Brain microvascular endothelial cell (primary cell): ENCODE results near the gene APC2.

ENCODE experiments used
- DNase-seq: peaks from one replicate; pipeline ENCODE4 v3.0.0-alpha.2; 2020
- H3K27ac ChIP-seq: fragments of 250-450 bp; sonication (Bioruptor Pico); 2 replicates; pipeline ENCODE4 v1.5.1; 2020; ENCODE audit warnings: mild to moderate bottlenecking, moderate library complexity
- H3K27me3 ChIP-seq: fragments of 250-450 bp; sonication (Bioruptor Pico); replicated peaks from 2 replicates; pipeline ENCODE4 v1.5.1; 2020; ENCODE audit warnings: mild to moderate bottlenecking
- H3K36me3 ChIP-seq: fragments of 250-450 bp; sonication (Bioruptor Pico); replicated peaks from 2 replicates; pipeline ENCODE4 v1.5.1; 2020; ENCODE audit warnings: mild to moderate bottlenecking
- H3K4me3 ChIP-seq: 2 replicates; pipeline ENCODE4 v1.5.1; 2011; ENCODE audit warnings: low read depth, mild to moderate bottlenecking, control low read depth, low read length, moderate library complexity
- in situ Hi-C: cut with HindIII; loops from 2 replicates; pipeline ENCODE4 v1.10.0; 2017; ENCODE audit warnings: low sequenced_read_pairs, low pct_ligation_motif_present
- TF ChIP-seq, protein P1 (sequence below): IDR thresholded peaks from 2 replicates; pipeline ENCODE4 v1.5.1; 2011; ENCODE audit warnings: low read depth, mild to moderate bottlenecking, moderate library complexity, low read length, control low read depth, inconsistent platforms; ENCODE audit errors: missing control alignments

The APC2 gene

DNA sequence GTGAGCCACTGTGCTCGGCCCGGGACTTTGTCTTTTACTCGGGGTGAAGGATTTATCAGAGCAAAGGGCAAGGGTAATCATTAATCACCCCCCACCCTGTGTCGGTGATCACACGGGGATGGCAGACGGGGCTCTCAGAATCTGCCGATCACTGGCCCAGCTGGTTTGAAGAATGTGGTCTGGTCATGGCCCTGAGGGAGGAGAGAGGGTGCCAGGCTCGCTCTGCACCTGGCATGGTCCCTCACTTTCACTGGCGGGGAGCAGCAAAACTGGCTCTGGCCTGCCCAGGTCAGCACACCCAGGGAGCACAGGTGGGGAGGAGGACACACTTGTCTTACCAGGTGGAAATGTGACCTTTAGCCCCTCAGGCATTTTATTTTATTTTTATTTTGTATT lies 51.3 kb downstream of the APC2 start:
- H3K27me3 ChIP-seq = peaks cover 20% of the 10 kb centered on the region
- in situ Hi-C loops = no loop called here
- TF ChIP-seq, protein P1, sequence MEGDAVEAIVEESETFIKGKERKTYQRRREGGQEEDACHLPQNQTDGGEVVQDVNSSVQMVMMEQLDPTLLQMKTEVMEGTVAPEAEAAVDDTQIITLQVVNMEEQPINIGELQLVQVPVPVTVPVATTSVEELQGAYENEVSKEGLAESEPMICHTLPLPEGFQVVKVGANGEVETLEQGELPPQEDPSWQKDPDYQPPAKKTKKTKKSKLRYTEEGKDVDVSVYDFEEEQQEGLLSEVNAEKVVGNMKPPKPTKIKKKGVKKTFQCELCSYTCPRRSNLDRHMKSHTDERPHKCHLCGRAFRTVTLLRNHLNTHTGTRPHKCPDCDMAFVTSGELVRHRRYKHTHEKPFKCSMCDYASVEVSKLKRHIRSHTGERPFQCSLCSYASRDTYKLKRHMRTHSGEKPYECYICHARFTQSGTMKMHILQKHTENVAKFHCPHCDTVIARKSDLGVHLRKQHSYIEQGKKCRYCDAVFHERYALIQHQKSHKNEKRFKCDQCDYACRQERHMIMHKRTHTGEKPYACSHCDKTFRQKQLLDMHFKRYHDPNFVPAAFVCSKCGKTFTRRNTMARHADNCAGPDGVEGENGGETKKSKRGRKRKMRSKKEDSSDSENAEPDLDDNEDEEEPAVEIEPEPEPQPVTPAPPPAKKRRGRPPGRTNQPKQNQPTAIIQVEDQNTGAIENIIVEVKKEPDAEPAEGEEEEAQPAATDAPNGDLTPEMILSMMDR = no peak
- DNase-seq = no peak
- no peak overlapping the region for H3K4me3 ChIP-seq
- no peak overlapping the region for H3K27ac ChIP-seq
- H3K36me3 ChIP-seq = no peaks in the 10 kb centered on the region

DNA sequence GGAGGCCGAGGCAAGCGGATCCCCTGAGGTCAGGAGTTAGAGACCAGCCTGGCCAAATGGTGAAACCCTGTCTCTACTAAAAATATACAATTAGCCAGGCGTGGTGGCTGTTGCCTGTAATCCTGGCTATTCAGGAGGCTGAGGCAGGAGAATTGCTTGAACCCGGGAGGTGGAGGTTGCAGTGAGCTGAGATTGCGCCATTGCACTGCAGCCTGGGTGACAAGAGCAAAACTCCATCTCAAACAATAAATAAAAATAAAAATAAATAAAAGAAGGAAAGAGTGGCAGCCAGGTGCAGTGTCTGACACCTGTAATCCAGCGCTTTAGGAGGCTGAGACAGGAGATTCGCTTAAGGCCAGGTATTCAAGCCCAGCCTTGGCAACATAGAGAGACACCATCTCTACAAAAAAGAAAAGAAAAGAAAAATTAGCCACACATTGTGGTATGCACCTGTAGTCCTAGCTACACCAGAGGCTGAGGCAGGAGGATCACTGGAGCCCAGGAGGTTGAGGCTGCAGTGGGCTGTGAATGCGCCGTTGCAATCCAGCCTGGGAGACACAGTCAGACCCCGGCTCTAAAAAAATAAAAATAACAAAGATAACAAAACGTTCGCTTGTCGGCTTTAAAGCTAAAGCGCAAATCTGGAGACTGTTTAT lies 52.6 kb downstream of the APC2 start:
- in situ Hi-C loops = no loop called here
- Histone ChIP-seq H3K27me3 (peaks cover 20% of the 10 kb centered on the region), H3K36me3 (no peaks in the 10 kb centered on the region), H3K27ac (no peak overlapping the region), H3K4me3 (no peak overlapping the region)
- no peak for DNase-seq
- TF ChIP-seq, protein P1 = no peak

DNA sequence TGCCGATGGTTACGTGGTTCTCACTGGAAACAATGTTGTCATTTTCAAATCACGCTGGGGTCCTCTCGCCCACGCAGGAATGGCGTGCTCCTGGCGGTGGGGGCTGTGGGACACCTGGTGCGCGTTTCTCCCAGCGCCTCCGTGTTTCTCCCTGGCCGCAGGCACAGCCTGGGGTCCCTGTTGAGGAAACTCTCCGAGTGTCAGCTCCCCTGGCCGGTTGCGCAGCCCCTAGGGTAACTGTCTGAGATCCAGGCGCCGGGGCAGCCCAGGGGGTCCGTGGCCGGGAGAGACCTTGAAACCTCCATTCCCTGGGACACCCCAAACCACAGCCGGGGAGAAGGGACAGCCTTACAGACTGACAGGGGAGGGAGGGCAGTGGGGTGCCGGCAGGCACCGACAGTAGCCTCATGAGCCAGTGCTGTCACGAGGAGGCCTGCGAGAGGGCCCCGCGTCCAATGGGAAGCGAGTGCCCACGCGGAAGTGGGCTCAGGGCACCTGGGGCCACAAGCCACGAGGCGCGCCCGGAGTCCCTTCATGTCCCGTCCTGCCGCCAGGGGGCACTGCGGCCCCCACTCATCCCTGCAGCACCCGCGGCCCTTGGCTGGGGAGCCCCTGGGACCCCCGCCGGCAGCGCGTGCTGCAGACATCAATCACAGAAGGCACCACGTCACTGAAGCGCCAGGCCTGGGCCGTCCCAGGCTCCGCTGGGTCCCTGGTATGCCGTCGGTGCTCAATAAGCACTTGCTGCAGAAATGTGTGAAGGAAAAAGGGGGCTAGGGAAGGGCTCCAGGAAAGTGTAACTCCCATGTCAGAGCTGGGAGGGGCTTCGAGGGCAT lies 53.4 kb downstream of the APC2 start:
- Histone ChIP-seq H3K36me3 (no peaks in the 10 kb centered on the region), H3K4me3 (no peak overlapping the region), H3K27me3 (peaks cover 20% of the 10 kb centered on the region), H3K27ac (no peak overlapping the region)
- peak; percentile 14 for DNase-seq
- in situ Hi-C loops = no loop called here
- TF ChIP-seq, protein P1 = peak; percentile 73

DNA sequence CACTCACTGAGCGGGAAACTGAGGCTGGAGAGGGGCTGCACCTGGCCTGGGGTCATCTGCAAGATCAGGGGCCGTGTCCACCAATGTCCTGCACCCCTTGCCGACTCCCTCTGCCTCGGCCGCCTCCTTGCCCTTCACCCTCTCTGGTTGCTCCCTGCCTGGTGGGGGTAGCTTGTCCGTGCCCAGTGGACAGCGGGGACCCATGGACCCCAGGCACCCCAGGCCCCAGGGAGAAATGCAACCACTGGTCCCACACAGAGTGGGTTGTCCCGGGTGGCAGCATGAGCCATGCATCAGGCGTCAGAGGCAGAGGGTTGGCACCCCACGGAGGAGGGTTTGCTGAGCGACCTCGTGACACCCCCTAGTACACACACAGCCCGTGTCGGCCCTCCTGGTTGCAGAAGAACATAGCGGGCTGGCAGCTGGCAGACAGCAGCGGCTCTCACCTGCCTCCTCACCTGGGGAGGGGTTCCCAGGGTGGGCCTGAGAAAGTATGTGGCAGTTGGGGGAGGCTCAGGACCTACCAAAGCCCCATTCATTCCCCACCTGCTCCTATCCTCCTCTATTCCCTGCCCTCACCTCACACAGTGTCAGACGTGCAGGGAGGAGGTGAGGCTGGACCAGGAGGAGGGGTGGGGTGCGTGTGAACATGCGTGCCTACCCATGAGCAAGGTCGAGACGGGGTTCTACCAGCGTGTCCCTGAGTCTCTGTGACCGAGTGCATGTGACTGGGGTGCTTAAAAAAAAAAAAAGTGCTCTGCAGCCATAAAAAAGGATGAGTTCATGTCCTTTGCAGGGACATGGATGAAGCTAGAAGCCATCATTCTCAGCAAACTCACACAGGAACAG lies 54.2 kb downstream of the APC2 start:
- no peak for DNase-seq
- Histone ChIP-seq H3K4me3 (no peak overlapping the region), H3K27ac (no peak overlapping the region), H3K27me3 (peaks cover 20% of the 10 kb centered on the region), H3K36me3 (no peaks in the 10 kb centered on the region)
- TF ChIP-seq, protein P1 = no peak
- in situ Hi-C loops = no loop called here

DNA sequence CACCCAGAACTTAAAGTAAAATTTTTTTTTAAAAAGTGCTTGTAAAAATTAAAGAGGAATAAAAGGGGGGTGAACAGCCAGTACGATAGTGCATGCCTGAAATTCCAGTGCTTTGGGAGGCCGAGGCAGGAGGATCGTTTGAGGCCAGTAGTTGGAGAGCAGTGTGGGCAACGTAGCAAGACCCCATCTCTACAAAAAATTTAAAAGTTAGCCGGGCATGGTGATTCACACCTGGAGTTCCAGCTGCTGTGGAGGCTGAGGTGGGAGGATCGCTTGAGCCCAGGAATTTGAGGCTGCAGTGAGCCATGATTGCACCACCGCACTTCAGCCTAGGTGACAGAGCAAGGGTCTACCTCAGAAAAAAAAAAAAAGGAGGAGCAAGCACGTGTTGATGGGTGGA lies 55.1 kb downstream of the APC2 start:
- Histone ChIP-seq H3K36me3 (no peaks in the 10 kb centered on the region), H3K27ac (no peak overlapping the region), H3K27me3 (peaks cover 20% of the 10 kb centered on the region), H3K4me3 (no peak overlapping the region)
- TF ChIP-seq, protein P1 = no peak
- in situ Hi-C loops = no loop called here
- DNase-seq = no peak
